ENCODE data around the gene ACOT7. TPM values are rescaled to one million over a fixed set of nuclear protein-coding genes. Genes with fewer than 3 reads are reported as not detected.

Gene ACOT7
- total and polyA plus RNA-seq, 2 of the 13 experiments (the other 11 are each of a cell fraction or from before 2014, with no cell fraction given), result 33.0 to 55.8 TPM

GRCh38 chr1:6347641-6348487 lies 45.7 kb downstream of the ACOT7 start:
- WGBS (ENCODE audit: low lambda C conversion rate), result 62% methylated on average over 13 of the region's 15 CpGs
- Histone ChIP-seq H3K9ac (ENCODE audit: insufficient read depth, low read depth, low read length) (no peak overlapping the region), H3K9me3 (ENCODE audit: low read length) (no peaks in the 10 kb centered on the region), H2AFZ (ENCODE audit: low read length) (no peak overlapping the region), H3K4me3 (replicated peaks in 1 of 3; ENCODE audit: insufficient read depth in 1 of 3, low read depth in 2 of 3, low read length in 3 of 3) (no peak overlapping the region), H3K79me2 (ENCODE audit: insufficient read depth, low read length) (peaks cover 6% of the 10 kb centered on the region), H3K4me1 (ENCODE audit: insufficient read depth, low read length) (peaks cover 27% of the 10 kb centered on the region), H4K20me1 (ENCODE audit: insufficient read depth, low read length) (peaks cover 6% of the 10 kb centered on the region; the same call in 1 of the 2 replicates), H3K27ac (ENCODE audit: extremely low read length, insufficient read depth, low read length) (no peak overlapping the region), H3K36me3 (replicated peaks in 1 of 2; ENCODE audit: control insufficient read depth in 1 of 2, insufficient read depth in 2 of 2, low read length in 2 of 2) (peaks cover 3 to 5% of the 10 kb centered on the region in 2 experiments; a peak in 4 of 5 replicates), H3K4me2 (ENCODE audit: low read depth, low read length) (no peak overlapping the region), H3K27me3 (ENCODE audit: control insufficient read depth in 1 of 2, insufficient read depth in 2 of 2, low read length in 2 of 2) (no peaks in the 10 kb centered on the region)
- FAIRE-seq (no peak), DNase-seq (ENCODE audit: low spot score) (peak; percentile 37), ATAC-seq (peak; percentile 57)
- intact Hi-C loops (cut with micrococcal nuclease; ENCODE audit: unreplicated experiment) (loop anchor here (1.0 kb wide), 1 partner anchor 30 kb away; no protein-coding TSS in a partner anchor), in situ Hi-C loops (cut with HindIII; ENCODE audit: extremely low pct_ligation_motif_present, low pct_unique_long_range_greater_than_20kb) (no loop called here)
- CTCF ChIA-PET (ENCODE audit: low intra/inter-chr PET ratio, low total read pairs), result interaction anchor here (0.6 to 1.7 kb wide), 7 partner anchors 9 to 66 kb away, joined by 3 to 15 read pairs (median 3); no protein-coding TSS in a partner anchor
- POLR2A ChIA-PET, result interaction anchor here (1.4 kb wide), 1 partner anchor 13 kb away, joined by 4 read pairs; no protein-coding TSS in a partner anchor
- BruUV-seq (replicated peaks), result no TSS peak
- TF ChIP-seq ZNF652 (CRISPR knock-in tag; IDR thresholded peaks at IDR 0.05; ENCODE audit: borderline replicate concordance, low read depth) (no peak), BRCA1 (CRISPR knock-in tag; IDR thresholded peaks at IDR 0.05) (no peak), NFE2 (CRISPR knock-in tag; IDR thresholded peaks at IDR 0.05) (no peak), TFE3 (CRISPR knock-in tag; IDR thresholded peaks at IDR 0.05) (no peak), REL (CRISPR knock-in tag; conservative IDR thresholded peaks at IDR 0.05) (no peak), ZFP41 (CRISPR knock-in tag; IDR thresholded peaks at IDR 0.05; ENCODE audit: borderline replicate concordance) (no peak), HNF4G (IDR thresholded peaks at IDR 0.05; ENCODE audit: borderline replicate concordance, low read depth, low read length) (0 out of 2 replicates have a peak, but pooled peaks have one; percentile 30), HNF4G (CRISPR knock-in tag; IDR thresholded peaks at IDR 0.05; ENCODE audit: borderline replicate concordance, low read depth) (no peak), RORA (CRISPR knock-in tag; IDR thresholded peaks at IDR 0.05) (no peak), ZBED4 (CRISPR knock-in tag; IDR thresholded peaks at IDR 0.05; ENCODE audit: borderline replicate concordance) (no peak), GPN1 (CRISPR knock-in tag; IDR thresholded peaks at IDR 0.05; ENCODE audit: borderline replicate concordance) (no peak), ZNF687 (CRISPR knock-in tag; IDR thresholded peaks at IDR 0.05) (peak; percentile 47), ZNF883 (CRISPR knock-in tag; IDR thresholded peaks at IDR 0.05; ENCODE audit: not compliant biosample characterization) (no peak)

Data from HepG2 (cell line).